H1 (cell line): Measurements from ENCODE around the gene GNA12. TPM values are rescaled to one million over a fixed set of nuclear protein-coding genes. Genes with fewer than 3 reads are reported as not detected.

Experiments used
- polyA plus RNA-seq, 7 experiments: library from polyadenylated mRNA; depleted of rRNA in 3 of 7; stranded (reverse) in 5 of 7; unstranded in 2 of 7; fragments of >200 nt in 5 of 7; fragments of 200-250 nt in 2 of 7; gene quantifications; 1 replicate in 5 of 7; 2 replicates in 1 of 7; 4 replicates in 1 of 7; pipeline versions ENCODE4 v1.2.1 to v1.2.3, GENCODE V29; 2011 to 2013; ENCODE audit warnings: missing spikeins in 2 of 7, mixed read lengths in 2 of 7
- total RNA-seq: library from RNA; stranded (reverse); fragmentation: NEBNext Ultra II Directional; extraction: Animal tissue kit (Norgen Biotek cat#: 25700); gene quantifications from 2 replicates; pipeline ENCODE4 v1.2.1, GENCODE V29; 2021
- TF ChIP-seq, protein P1 (sequence below): IDR thresholded peaks from 2 replicates; pipeline ENCODE4 v1.6.1; 2011; ENCODE audit warnings: low read depth, mild to moderate bottlenecking, low read length; ENCODE audit not compliant: insufficient read depth

Gene GNA12
- total and polyA plus RNA-seq, 2 of the 8 experiments (the other 6 are each of a cell fraction or from before 2014, with no cell fraction given), result 96.5 to 109 TPM

DNA sequence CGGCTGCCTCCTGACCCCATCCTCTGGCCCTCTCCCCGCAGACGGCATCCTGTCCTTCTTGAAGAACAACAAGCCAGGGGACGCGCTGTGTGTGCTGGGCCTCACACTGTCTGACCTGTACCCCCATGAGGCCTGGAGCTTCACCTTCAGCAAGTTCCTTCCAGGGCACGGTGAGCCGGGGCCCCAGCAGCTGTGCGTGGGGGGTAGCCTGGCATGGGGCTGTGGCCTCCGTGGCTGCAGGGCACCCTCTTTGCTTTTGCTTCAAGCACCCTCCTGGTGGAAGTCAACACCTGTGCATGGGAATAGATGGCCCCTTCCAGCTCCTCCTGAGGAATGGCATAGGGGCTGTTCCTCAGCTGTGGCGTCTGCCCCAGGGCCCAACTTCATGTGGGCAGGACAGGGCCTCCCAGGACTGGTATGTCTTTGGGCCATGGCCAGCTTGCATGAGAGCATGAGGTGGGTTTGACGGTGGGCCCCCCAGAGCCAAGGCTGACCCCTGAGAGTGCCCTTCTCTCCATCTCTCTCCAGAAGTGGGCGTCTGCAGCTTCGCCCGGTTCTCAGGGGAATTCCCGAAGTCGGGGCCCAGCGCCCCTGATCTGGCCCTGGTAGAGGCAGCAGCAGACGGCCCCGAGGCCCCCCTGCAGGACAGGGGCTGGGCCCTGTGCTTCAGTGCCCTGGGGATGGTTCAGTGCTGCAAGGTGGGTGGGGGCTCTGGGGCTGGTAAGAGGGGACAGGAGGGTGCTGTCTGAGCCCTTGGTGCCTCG lies 135.4 kb downstream of the GNA12 start (continued):
- TF ChIP-seq, protein P1, sequence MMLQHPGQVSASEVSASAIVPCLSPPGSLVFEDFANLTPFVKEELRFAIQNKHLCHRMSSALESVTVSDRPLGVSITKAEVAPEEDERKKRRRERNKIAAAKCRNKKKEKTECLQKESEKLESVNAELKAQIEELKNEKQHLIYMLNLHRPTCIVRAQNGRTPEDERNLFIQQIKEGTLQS, result no peak
